GM12878 (cell line): ENCODE results near the gene GABPB2. TPM values are rescaled to one million over a fixed set of nuclear protein-coding genes. Genes with fewer than 3 reads are reported as not detected.

ENCODE experiments used
- ATAC-seq: fragments of 200-7000 bp; cut with Tn5 transposase; 3 replicates; pipeline ENCODE4 v1.9.1; 2020; ENCODE audit warnings: mild to moderate bottlenecking, moderate library complexity
- BruUV-seq: library from RNA; stranded (reverse); fragments of 400-500 nt; replicated peaks from 2 replicates; lab custom pipeline; 2021; lab: Mats Ljungman, UMichigan
- CTCF ChIA-PET: fragments of 300-600 bp; sonication (Branson Sonifier 250); formaldehyde crosslinking; extraction: SDS; loops from one replicate; lab custom pipeline; 2021; ENCODE audit warnings: inconsistent platforms; lab: Yijun Ruan, JAX
- POLR2A ChIA-PET: fragments of 350-600 bp; formaldehyde crosslinking; extraction: SDS; loops from one replicate; lab custom pipeline; 2021; ENCODE audit warnings: inconsistent platforms; lab: Charles Lee
- RAD21 ChIA-PET: fragments of 300-600 bp; sonication (Branson Sonifier 250); formaldehyde crosslinking; loops from one replicate; lab custom pipeline; 2023; ENCODE audit warnings: antibody characterized with exemption; ENCODE audit not compliant: unreplicated experiment; lab: Charles Lee
- SMC1A ChIA-PET: fragments of 300-600 bp; sonication (Branson Sonifier 250); formaldehyde crosslinking; loops from one replicate; lab custom pipeline; 2023; ENCODE audit not compliant: unreplicated experiment, uncharacterized antibody; lab: Charles Lee
- DNase-seq: peaks from one replicate; pipeline ENCODE4 v3.0.0-alpha.2; 2011; ENCODE audit warnings: low read depth, low spot score
- FAIRE-seq: peaks from 3 replicates; lab custom pipeline; 2011; peaks lifted over from hg19 to GRCh38; lab: Jason Lieb, UNC
- H2AFZ ChIP-seq: 2 replicates; pipeline ENCODE4 v1.6.0; 2011; ENCODE audit warnings: low read depth, low read length, control low read depth; ENCODE audit not compliant: control insufficient read depth
- H3K27ac ChIP-seq: 2 replicates; pipeline ENCODE4 v1.5.1; 2011; ENCODE audit warnings: control low read depth; ENCODE audit not compliant: control insufficient read depth, insufficient read depth
- H3K27me3 ChIP-seq, 2 experiments: replicated peaks in 1 of 2; 2 replicates each; pipeline versions ENCODE4 v1.6.0 to v1.6.1; 2011; ENCODE audit warnings: low read length in 1 of 2; ENCODE audit not compliant: control insufficient read depth in 2 of 2, insufficient read depth in 2 of 2
- H3K36me3 ChIP-seq, 2 experiments: 2 replicates each; pipeline ENCODE4 v1.5.1; 2011; ENCODE audit warnings: low read length in 1 of 2; ENCODE audit not compliant: control insufficient read depth in 2 of 2, insufficient read depth in 2 of 2
- H3K4me1 ChIP-seq: 2 replicates; pipeline ENCODE4 v1.6.1; 2011; ENCODE audit warnings: mild to moderate bottlenecking, low read length, moderate library complexity, mixed read lengths; ENCODE audit not compliant: control insufficient read depth, insufficient read depth
- H3K4me2 ChIP-seq: 2 replicates; pipeline ENCODE4 v1.6.0; 2011; ENCODE audit warnings: control low read depth; ENCODE audit not compliant: control insufficient read depth, insufficient read depth
- H3K4me3 ChIP-seq: fragments of 200-600 bp; sonication (generic); 2 replicates; pipeline ENCODE4 v1.5.1; 2016
- H3K79me2 ChIP-seq: 2 replicates; pipeline ENCODE4 v1.6.0; 2011; ENCODE audit warnings: low read length; ENCODE audit not compliant: control insufficient read depth, insufficient read depth
- H3K9ac ChIP-seq: 2 replicates; pipeline ENCODE4 v1.8.0; 2011; ENCODE audit warnings: low read length, control low read depth, mixed read lengths; ENCODE audit not compliant: control insufficient read depth, insufficient read depth
- H3K9me3 ChIP-seq: replicated peaks from 3 replicates; pipeline ENCODE4 v1.5.1; 2011; ENCODE audit warnings: mild to moderate bottlenecking, low read length; ENCODE audit not compliant: control insufficient read depth, insufficient read depth
- H4K20me1 ChIP-seq: 2 replicates; pipeline ENCODE4 v1.6.0; 2011; ENCODE audit not compliant: control insufficient read depth, insufficient read depth
- BCL11A ChIP-seq: IDR thresholded peaks from 2 replicates; pipeline ENCODE4 v1.6.1; 2011; ENCODE audit warnings: low read depth, low read length
- BRCA1 ChIP-seq: IDR thresholded peaks from 2 replicates; pipeline ENCODE4 v1.6.1; 2011; ENCODE audit warnings: low read depth, low read length, improper control_type of control experiment
- CBX5 ChIP-seq: sonication (generic); IDR thresholded peaks from 2 replicates; pipeline ENCODE4 v1.6.1; 2016; ENCODE audit warnings: low read depth, moderate library complexity, mild to moderate bottlenecking, inconsistent platforms
- CHD1 ChIP-seq: IDR thresholded peaks from 2 replicates; pipeline ENCODE4 v1.6.1; 2012; ENCODE audit warnings: low read depth, low read length, improper control_type of control experiment
- E2F4 ChIP-seq: IDR thresholded peaks from 2 replicates; pipeline ENCODE4 v1.6.1; 2012; ENCODE audit warnings: low read depth, low read length, improper control_type of control experiment
- FOS ChIP-seq: IDR thresholded peaks from 3 replicates; pipeline ENCODE4 v1.6.1; 2011; ENCODE audit warnings: borderline replicate concordance; ENCODE audit not compliant: insufficient read length; ENCODE audit errors: extremely low read depth
- GATAD2B ChIP-seq: fragments of 450-650 bp; conservative IDR thresholded peaks from 2 replicates; pipeline ENCODE4 v1.6.1; 2017; ENCODE audit warnings: low read depth, mild to moderate bottlenecking, moderate library complexity
- IKZF1 ChIP-seq: fragments of 450-650 bp; conservative IDR thresholded peaks from 2 replicates; pipeline ENCODE4 v1.6.1; 2017; ENCODE audit warnings: antibody characterized with exemption, mild to moderate bottlenecking
- MEF2B ChIP-seq: fragments of 450-650 bp; IDR thresholded peaks from 2 replicates; pipeline ENCODE4 v1.6.1; 2018; ENCODE audit warnings: mild to moderate bottlenecking, moderate library complexity; ENCODE audit not compliant: partially characterized antibody, poor library complexity, severe bottlenecking
- MXI1 ChIP-seq: fragments of 150-350 bp; IDR thresholded peaks from 2 replicates; pipeline ENCODE4 v1.6.1; 2011; ENCODE audit warnings: low read depth, mild to moderate bottlenecking, inconsistent platforms, low read length, improper control_type of control experiment
- NFIC ChIP-seq: IDR thresholded peaks from 2 replicates; pipeline ENCODE4 v1.6.1; 2012; ENCODE audit warnings: low read depth, mild to moderate bottlenecking, inconsistent platforms, low read length, moderate library complexity
- NFYB ChIP-seq: IDR thresholded peaks from 2 replicates; pipeline ENCODE4 v1.6.1; 2011; ENCODE audit warnings: low read depth, mild to moderate bottlenecking, low read length, improper control_type of control experiment, moderate library complexity; ENCODE audit not compliant: insufficient read depth
- PBX3 ChIP-seq: IDR thresholded peaks from 2 replicates; pipeline ENCODE4 v1.6.1; 2011; ENCODE audit warnings: mild to moderate bottlenecking, low read depth, low read length, moderate library complexity; ENCODE audit not compliant: insufficient replicate concordance
- RELB ChIP-seq: fragments of 450-650 bp; IDR thresholded peaks from 2 replicates; pipeline ENCODE4 v1.6.1; 2017; ENCODE audit warnings: low read depth, mild to moderate bottlenecking, moderate library complexity
- RFX5 ChIP-seq: IDR thresholded peaks from 2 replicates; pipeline ENCODE4 v1.6.1; 2011; ENCODE audit warnings: low read depth, low read length, improper control_type of control experiment
- SKIL ChIP-seq: fragments of 450-650 bp; IDR thresholded peaks from 2 replicates; pipeline ENCODE4 v1.6.1; 2017; ENCODE audit warnings: mild to moderate bottlenecking, low read depth, inconsistent platforms; ENCODE audit not compliant: poor library complexity, severe bottlenecking
- SPI1 ChIP-seq: IDR thresholded peaks from 2 replicates; pipeline ENCODE4 v1.6.1; 2011; ENCODE audit warnings: low read depth, mild to moderate bottlenecking, low read length, moderate library complexity, borderline replicate concordance; ENCODE audit not compliant: insufficient read depth
- STAT3 ChIP-seq: IDR thresholded peaks from 2 replicates; pipeline ENCODE4 v1.6.1; 2011; ENCODE audit warnings: low read depth, low read length, improper control_type of control experiment
- ZNF207 ChIP-seq: fragments of 450-650 bp; IDR thresholded peaks from 2 replicates; pipeline ENCODE4 v1.6.1; 2014; ENCODE audit warnings: antibody characterized with exemption, mild to moderate bottlenecking, borderline replicate concordance
- in situ Hi-C: fragments of 300-500 bp; cut with MboI; formaldehyde crosslinking; loops from 9 replicates; pipeline ENCODE4 v1.14.3; 2018; ENCODE audit warnings: mixed read lengths
- intact Hi-C: fragments of 100-400 bp; cut with micrococcal nuclease; formaldehyde crosslinking; loops from one replicate; pipeline ENCODE4 v1.14.2; 2022; ENCODE audit not compliant: unreplicated experiment
- polyA plus RNA-seq, 11 experiments: library from polyadenylated mRNA; depleted of rRNA in 4 of 11; unstranded in 6 of 11; stranded (reverse) in 5 of 11; fragments of >200 nt; fragmentation: Nextera tagmentation in 4 of 11; fragmentation: Illumina TruSeq in 1 of 11; extraction: Ambion mirVana in 4 of 11; extraction: Trizol in 1 of 11; gene quantifications; 1 replicate in 1 of 11; 2 replicates in 10 of 11; pipeline versions ENCODE4 v1.2.1 to v1.2.3, GENCODE V29; 2011 to 2016; ENCODE audit warnings: inconsistent platforms in 2 of 11, missing spikeins in 2 of 11, low read depth in 1 of 11
- total RNA-seq, 4 experiments: library from RNA; depleted of rRNA in 3 of 4; stranded (reverse); fragments of >200 nt in 3 of 4; fragmentation: Illumina TruSeq in 1 of 4; extraction: Trizol in 1 of 4; gene quantifications; 2 replicates each; pipeline versions ENCODE4 v1.2.1 to v1.2.3, GENCODE V29; 2013 to 2021

The GABPB2 gene
- total and polyA plus RNA-seq, 10 of the 15 experiments (the other 5 are each of a cell fraction or from before 2014, with no cell fraction given), result 2.3 to 10.5 (median 6.9) TPM

- no peaks in the 10 kb centered on the region for H4K20me1 ChIP-seq
- FAIRE-seq, result no peak
- H3K36me3 ChIP-seq, result peaks cover 5 to 6% of the 10 kb centered on the region in 2 experiments
- H3K27me3 ChIP-seq, result no peaks in the 10 kb centered on the region
- peaks cover 20% of the 10 kb centered on the region for H3K79me2 ChIP-seq
- peaks cover 32% of the 10 kb centered on the region for H3K4me1 ChIP-seq
- intact Hi-C loops, result no loop called here
- in situ Hi-C loops, result loop anchor here (5.0 kb wide), 2 partner anchors 62 to 137 kb away; no protein-coding TSS in a partner anchor
- no peak overlapping the region for H2AFZ ChIP-seq
- no TSS peak for BruUV-seq
- SMC1A ChIA-PET, result interaction anchor here (0.6 to 11.1 kb wide), 2 partner anchors 60 to 132 kb away, joined by 3 to 282 read pairs; no protein-coding TSS in a partner anchor
- H3K9me3 ChIP-seq, result no peaks in the 10 kb centered on the region
- H3K27ac ChIP-seq, result peak overlapping the region; percentile 81
- no peak for DNase-seq
- CTCF ChIA-PET, result interaction anchor here (1.0 to 8.4 kb wide), 3 partner anchors 60 to 136 kb away, joined by 3 to 353 read pairs (median 3); partner anchors contain the start of gene MLLT11
- peak overlapping the region; percentile 26; the same call in 1 of the 2 replicates for H3K9ac ChIP-seq
- no peak for ATAC-seq
- POLR2A ChIA-PET, result interaction anchor here (0.7 to 1.0 kb wide), 2 partner anchors 31 to 306 kb away, joined by 3 to 5 read pairs; partner anchors contain the start of gene VPS72
- RAD21 ChIA-PET, result interaction anchor here (0.9 to 8.7 kb wide), 4 partner anchors 8 to 134 kb away, joined by 3 to 198 read pairs (median 12); partner anchors contain the start of gene VPS72
- H3K4me3 ChIP-seq, result no peak overlapping the region
- H3K4me2 ChIP-seq, result peak overlapping the region; percentile 31
- TF ChIP-seq CBX5 (no peak), MEF2B (peak; percentile 71), E2F4 (no peak), RFX5 (no peak), IKZF1 (peak; percentile 84), FOS (no peak), STAT3 (no peak), NFYB (no peak), ZNF207 (no peak), CHD1 (no peak), RELB (peak; percentile 58; the same call in 1 of the 2 replicates), BRCA1 (no peak), BCL11A (no peak), MXI1 (no peak), PBX3 (no peak), SPI1 (peak; percentile 84), SKIL (no peak), NFIC (no peak), GATAD2B (0 out of 2 replicates have a peak, but pooled peaks have one; percentile 17)
Measured at GRCh38 chr1:151159373-151159772, 88.8 kb downstream of the GABPB2 start.
